Inferior parietal cortex (tissue), 1 donor: Measurements from ENCODE around the gene PRPF8.

ENCODE experiments used
- DNase-seq: peaks from one replicate; pipeline ENCODE4 v3.0.0-alpha.2; 2016; ENCODE audit errors: extremely low spot score

Gene PRPF8

GRCh38 chr17:1645207-1646171 lies 39.2 kb downstream of the PRPF8 start, which contains the start of gene SCARF1:
SCARF1 (minus strand) TSS chr17:1645732; CDS start chr17:1645697, 35 bp downstream.
- DNase-seq, result no peak

GRCh38 chr17:1644493-1645206 lies 40.0 kb downstream of the PRPF8 start:
- no peak for DNase-seq

GRCh38 chr17:1643999-1644492 lies 40.6 kb downstream of the PRPF8 start:
- no peak for DNase-seq

- no peak for DNase-seq
Observed at GRCh38 chr17:1643293-1643998, 41.2 kb downstream of the PRPF8 start.

- DNase-seq, result no peak
Observed at GRCh38 chr17:1641065-1641403, 43.6 kb downstream of the PRPF8 start.

GRCh38 chr17:1640329-1641064 lies 44.2 kb downstream of the PRPF8 start:
- DNase-seq, result no peak

- no peak for DNase-seq
Observed at GRCh38 chr17:1639549-1640180, 45.0 kb downstream of the PRPF8 start.

- no peak for DNase-seq
Observed at GRCh38 chr17:1638624-1639300, 45.9 kb downstream of the PRPF8 start.

GRCh38 chr17:1638171-1638590 lies 46.5 kb downstream of the PRPF8 start:
- DNase-seq, result no peak

GRCh38 chr17:1636732-1637285 lies 47.9 kb downstream of the PRPF8 start:
- DNase-seq, result no peak

- DNase-seq, result no peak
Observed at GRCh38 chr17:1635675-1636465, 48.8 kb downstream of the PRPF8 start.

- no peak for DNase-seq
Observed at GRCh38 chr17:1634841-1635650, 49.6 kb downstream of the PRPF8 start.

- DNase-seq, result no peak
Observed at GRCh38 chr17:1630662-1631061, 54.0 kb downstream of the PRPF8 start.

- no peak for DNase-seq
Observed at GRCh38 chr17:1629504-1630310, 55.0 kb downstream of the PRPF8 start.

- DNase-seq, result peak; percentile 94
Observed at GRCh38 chr17:1628856-1629503, 55.7 kb downstream of the PRPF8 start.

GRCh38 chr17:1627982-1628855 lies 56.4 kb downstream of the PRPF8 start, which contains the start of gene SLC43A2:
SLC43A2 (minus strand) TSS chr17:1628834; CDS start chr17:1627874, 960 bp downstream.
- peak; percentile 84 for DNase-seq
